Hepatocyte (in vitro differentiated cells): ENCODE measurements around the gene FKBP4.

ENCODE experiments used
- CTCF ChIP-seq: fragments of 200-600 bp; sonication (generic); IDR thresholded peaks from 2 replicates; pipeline ENCODE4 v1.5.1; 2016; ENCODE audit warnings: antibody characterized with exemption, mild to moderate bottlenecking; ENCODE audit not compliant: poor library complexity
- EZH2 ChIP-seq: fragments of 200-600 bp; sonication (generic); IDR thresholded peaks from 2 replicates; pipeline ENCODE4 v1.6.1; 2016; ENCODE audit warnings: antibody characterized with exemption, mild to moderate bottlenecking, borderline replicate concordance

DNA sequence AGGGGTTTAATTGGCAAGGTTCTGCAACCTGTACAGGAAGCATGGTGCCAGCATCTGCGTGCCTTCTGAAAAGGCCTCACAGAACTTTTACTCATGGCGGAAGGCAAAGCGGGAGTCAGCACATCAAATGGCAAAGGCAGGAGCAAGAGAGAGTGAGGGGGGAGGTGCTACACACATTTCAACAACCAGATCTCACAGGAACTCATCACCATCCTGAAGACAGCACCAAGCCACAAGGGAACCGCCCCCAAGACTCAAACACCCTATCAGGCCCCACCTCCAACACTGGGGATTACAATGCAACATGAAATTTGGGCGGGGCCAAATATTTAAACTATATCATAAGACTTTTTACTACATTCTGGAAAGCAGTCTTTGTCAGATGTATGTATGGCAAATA lies 38.0 kb upstream of the FKBP4 start:
- TF ChIP-seq CTCF: no peak
- no peak for TF ChIP-seq EZH2
